NCI-H526 (cell line): Measurements from ENCODE around the gene FSD2.
"Not testable (repeated sequence)": the region's sequence is repeated elsewhere in the genome, so short reads cannot be mapped to it uniquely, and the experiment has no call there.

ENCODE experiments used
- DNase-seq, 2 experiments: peaks; one replicate each; lab custom pipeline; 2025; lab: John Stamatoyannopoulos, UW

FSD2 gene

DNA sequence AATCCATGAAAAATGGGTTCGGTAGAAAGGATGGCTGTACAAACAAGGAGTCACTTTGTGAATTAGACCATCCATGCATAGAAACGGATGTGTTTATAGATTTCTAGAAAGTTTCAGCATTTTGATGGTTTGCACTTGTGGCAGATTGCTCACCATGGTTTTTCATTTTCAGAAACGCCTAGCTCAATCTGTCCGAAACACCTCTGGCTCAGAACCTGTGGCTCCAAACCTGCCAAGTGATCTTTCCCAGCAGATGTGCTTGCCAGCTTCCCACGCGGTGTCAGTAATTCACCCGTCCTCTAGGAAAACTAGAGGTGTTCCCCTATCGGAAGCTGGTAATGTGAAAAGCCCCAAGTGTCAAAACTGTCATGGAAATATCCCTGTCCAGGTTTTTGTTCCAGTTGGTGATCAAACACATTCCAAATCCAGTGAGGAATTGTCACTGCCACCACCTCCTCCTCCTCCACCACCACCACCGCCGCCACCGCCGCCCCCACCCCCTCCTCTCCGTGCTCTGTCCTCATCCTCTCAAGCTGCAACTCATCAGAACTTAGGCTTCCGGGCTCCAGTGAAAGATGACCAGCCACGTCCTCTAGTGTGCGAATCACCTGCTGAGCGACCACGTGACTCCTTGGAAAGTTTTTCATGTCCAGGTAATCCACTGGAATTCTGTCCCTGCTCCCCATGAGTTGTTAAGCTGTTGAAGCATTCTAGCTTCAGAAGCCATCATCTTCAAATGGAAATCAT, 24.7 kb upstream of the FSD2 start:
- no peak for DNase-seq

DNA sequence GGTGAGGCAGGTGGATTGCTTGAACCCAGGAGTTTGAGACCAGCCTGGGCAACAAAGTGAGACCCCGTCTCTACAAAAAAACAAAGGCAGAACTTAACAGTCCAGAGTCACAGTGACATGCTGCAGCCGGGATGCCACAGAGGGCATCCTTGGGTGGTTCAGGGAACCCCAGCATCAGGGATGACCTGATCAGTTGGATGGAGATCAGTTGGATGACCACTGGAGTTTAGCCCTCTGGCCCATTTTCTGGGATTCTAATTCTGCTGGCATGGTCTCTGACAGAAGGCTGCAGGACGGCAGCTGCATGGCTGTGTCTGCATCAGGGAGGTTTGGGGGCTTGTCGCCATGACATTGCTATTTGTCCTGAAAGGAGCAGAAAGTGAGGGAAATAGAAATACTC, 23.4 kb upstream of the FSD2 start:
- no peak for DNase-seq

DNA sequence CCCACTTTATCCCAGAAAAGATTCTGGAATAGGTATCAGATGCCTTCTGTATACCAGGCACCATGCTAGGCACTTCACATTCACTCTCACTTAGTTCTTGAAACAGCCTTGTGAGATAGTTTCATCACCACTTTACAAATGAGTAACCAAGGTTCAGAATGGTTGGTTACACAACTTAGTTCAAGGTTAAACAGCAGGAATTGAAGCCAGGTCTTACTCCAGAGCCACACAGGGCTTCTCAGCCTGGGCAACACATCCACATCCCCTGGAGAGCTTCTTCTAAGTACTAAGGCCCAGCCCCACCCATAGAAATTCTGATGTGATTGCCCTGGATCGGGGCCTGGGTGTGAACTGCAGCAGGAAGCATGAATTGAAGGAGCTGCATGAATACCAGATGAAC, 22.2 kb upstream of the FSD2 start:
- DNase-seq, result no peak

DNA sequence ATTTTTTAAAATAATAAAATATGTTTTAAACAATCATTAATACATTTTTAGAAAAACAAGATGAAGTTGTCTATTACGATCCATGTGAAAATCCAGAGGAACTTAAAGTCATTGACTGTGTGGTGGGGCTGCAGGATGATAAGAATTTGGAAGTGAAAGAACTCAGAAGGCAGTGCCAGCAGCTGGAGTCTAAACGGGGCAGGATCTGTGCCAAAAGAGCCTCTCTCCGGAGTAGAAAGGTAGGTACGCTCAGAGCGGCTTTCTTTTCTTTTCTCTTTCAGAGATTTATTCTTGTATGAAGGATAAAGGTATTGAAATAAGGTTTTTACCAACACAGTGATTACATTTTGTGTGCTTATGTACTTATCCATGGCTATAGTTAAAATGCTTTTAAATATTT, 17.2 kb upstream of the FSD2 start:
- no peak for DNase-seq

DNA sequence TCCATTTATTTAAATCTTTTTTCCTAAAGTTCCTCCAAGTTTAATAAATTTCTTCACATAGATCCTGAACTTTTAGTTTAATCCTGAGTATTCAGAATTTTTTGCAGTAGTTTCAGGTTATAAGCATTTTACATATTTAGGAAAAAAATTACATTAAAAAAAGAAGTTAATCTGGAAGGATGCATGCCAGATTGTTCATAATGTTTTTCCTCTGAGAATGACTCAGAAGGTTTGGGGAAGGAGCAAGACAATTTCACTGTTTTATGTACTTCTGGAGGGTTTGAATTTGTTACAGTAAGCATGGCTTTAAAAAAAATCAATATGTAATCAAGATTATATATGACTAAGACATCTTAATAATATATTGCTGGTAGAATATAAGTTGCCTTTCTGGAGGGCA, 16.0 kb upstream of the FSD2 start:
- DNase-seq, result not testable (repeated sequence)

DNA sequence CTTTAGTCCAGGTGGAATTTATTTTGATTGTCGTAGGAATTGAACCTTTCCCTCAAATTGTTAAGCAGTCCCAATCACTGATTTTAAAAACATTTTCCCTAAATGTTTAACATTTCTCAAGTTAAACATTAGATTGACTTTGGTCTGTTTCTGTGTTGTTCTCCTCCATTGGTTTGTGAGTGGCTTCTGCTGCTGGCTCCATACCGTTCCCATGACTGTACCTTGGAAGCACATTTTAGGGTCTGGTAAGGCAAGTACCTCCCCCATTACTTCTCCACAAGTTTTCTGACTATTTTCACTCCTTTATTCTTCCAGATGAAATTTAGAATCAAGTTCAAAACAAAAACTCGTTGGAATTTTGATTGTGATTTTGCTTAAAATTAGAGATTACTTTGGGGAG, 15.5 kb upstream of the FSD2 start:
- not testable (repeated sequence) for DNase-seq

DNA sequence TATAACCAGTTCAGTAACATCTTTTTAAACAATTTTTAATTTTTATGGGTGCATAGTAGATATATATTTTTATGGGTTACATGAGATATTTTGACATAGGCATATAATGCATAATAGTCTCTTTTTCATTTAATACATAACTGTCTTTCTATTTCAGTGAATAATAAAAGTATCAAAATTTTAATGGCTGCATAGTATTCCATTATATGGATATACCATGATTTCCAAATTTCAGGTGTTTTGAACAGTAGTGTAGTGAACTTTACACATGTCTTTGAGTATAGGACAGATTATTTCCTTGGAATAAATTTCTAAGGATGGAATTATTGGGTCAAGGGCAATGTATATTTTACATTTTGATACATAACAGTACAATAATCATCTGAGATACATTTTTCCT, 14.3 kb upstream of the FSD2 start:
- DNase-seq, result no peak

DNA sequence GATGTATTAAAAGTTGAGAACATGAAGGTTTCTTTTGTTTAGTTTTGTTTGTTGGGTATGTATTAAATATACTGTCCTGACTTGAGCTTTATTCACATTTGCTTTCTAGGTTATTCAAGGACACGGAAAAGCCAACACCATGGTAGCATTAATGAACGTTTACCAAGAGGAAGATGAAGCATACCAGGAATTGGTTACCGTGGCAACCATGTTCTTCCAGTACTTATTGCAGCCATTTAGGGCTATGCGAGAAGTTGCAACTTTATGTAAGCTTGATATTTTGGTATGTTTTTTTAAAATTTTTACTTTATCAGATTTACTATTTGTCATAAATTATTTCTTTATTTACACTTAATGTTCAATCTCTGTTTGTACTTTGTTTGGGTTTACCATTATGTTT, 7.1 kb upstream of the FSD2 start:
- no peak for DNase-seq

DNA sequence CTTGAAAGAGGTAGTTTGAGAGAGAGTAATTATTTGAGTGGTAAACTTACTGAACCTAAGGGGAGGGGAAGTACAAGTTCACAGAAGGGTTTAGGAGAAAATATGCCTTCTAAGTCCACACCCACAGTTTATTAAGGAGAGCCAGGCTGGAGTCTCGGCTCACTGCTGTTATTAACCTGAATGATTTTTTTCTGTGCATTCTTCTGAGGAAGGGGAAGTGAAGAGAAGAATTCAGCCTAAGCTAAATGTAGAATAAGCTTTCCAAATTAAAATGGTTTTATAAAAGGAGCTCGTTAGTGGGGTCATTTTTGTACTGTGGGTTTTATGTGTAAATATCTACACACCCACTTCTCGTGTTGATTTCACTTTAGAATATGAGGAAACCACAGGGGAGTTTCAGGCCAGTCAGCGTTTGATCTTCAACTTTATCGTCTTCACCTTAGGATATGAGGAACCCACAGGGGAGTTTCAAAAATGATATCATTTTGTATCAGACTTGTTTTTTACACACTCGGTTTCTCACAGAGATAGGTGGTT, 5.1 kb upstream of the FSD2 start:
- no peak for DNase-seq

DNA sequence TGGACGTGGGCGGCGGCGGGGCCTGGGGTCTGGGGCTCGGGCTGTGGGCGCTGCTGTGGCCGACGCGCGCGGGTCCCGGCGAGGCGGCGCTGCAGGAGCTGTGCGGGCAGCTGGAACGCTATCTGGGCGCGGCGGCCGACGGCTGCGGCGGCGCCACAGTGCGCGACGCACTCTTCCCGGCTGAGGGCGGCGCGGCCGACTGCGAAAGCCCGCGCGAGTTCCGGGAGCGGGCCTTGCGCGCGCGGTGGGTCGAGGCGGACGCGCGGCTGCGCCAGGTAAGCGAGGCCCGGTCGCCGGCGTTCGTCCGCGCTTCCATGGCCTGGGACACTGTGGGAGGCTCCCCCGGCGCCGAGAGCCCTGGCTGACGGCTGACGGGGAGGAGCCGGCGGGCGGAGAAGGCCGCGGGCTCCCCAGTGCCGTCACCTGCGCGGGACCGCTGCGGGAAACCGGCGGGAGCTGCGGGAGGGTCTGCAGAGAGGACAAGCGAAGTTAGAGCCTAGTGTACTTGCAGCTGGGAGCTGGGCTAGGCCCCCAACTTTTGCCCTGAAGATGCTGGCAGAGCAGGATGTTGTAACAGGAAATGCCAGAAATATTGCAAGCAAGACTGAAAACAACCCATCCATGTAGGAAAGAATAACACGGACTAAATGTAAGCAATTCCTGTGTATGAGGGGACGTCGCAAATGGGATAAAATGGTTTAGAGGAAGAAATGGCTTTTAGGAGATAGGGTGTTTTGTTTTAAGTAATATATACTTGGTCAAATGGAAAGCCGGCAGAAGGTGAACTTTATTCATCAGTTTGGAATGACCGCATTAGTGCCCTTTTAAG, 4.4 kb upstream of the FSD2 start:
- DNase-seq, result peak; percentile 23 to 87

DNA sequence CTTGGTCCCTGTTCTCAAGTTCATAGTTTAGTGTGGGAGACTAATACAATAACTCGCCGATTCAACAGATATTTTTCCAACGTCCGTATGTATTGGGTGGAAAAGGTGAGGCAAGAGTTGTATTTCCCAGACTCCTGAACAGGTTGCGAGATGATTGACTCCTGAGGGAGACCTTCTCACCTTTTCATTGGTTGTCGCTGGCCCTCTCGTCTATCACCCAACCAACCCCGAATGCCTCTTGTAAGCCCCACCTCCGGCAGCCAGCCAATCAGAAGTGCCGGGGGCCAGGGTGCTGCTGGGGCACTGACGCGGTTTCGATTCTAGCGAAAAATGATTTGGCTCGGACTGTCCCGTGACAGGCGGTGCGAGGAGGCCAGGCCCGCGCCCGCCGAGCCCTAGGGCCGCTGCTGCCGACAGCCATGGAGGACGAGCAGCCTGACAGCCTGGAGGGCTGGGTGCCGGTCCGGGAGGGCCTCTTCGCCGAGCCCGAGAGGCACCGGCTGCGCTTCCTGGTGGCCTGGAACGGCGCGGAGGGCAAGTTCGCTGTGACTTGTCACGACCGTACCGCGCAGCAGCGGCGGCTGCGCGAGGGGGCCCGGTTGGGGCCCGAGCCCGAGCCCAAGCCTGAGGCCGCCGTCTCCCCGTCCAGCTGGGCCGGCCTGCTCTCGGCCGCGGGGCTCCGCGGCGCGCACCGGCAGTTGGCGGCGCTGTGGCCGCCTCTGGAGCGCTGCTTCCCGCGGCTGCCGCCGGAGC, 3.6 kb upstream of the FSD2 start, which contains the start of gene WHAMM:
TSS of gene WHAMM (plus strand) at position 321 of the 753 bp plus-strand sequence. CDS start at position 420, 99 bp downstream.
- peak; percentile 99 for DNase-seq

DNA sequence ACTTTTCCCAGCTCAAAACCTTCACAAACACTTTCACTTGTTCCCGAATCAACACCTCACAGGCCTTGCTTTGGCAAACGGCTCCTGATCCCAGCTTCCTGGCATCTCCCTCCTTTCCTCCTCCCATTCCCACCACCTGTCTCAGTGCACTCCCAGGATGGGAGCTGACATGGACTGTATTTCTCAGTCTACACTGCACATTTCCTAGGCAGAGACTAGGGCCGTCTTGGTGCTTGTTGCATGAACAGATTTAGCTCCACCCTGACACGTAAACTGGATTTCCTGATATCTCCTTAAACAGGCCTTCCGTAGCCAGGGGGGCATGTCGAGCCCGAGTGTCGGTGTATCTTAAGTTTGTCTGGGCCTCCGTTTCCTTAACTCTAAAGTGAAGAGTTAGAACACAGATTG, 2.8 kb upstream of the FSD2 start:
- DNase-seq, result no peak

DNA sequence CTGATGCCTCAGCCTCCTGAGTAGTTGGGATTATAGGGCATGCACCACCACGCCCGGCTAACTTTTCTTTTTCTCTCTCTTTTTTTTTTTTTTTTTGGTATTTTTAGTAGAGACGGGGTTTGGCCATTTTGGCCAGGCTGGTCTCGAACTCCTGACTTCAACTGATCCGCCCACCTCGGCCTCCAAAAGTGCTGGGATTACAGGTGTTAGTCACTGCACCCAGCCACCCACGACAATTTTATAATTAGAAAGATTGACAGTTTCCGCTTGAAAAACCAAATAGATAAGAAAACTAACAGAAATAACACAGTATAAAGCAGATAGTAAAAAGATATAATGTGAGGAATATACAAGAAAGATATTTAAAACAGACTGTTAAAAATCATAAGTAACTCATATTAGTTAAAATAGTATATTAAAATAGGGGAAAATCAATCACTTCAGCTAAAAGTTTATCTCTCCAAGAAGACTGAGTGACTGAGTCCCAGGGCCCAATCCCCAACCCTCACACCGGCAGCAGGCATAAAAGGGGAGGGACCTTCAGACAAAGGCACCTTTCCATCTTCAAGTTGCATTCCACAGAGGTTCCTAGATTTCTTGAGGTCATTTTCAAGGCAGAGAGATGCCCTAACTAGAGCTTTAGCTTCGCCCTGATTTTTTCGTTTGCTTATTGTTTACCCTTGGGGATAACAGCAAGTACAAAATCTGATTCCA, 2.2 kb upstream of the FSD2 start:
- DNase-seq, result no peak

DNA sequence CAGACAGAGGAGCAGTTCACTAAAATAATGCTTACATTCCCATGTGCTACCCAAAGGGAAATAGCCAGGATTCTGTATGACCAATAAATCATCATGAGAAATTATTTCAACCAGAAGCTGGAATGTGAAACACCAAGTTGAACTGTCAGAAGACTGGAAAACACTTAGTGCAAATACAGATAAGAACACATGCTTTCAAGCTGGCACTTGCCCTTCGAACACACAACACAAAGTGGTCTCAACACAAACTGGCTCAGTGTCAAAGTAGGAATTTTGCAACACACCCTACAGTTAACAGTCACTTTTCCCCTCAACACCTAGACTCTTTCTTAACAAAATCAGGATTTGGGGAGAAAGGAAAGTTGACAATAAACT, 1.3 kb downstream of the FSD2 start:
- no peak for DNase-seq

DNA sequence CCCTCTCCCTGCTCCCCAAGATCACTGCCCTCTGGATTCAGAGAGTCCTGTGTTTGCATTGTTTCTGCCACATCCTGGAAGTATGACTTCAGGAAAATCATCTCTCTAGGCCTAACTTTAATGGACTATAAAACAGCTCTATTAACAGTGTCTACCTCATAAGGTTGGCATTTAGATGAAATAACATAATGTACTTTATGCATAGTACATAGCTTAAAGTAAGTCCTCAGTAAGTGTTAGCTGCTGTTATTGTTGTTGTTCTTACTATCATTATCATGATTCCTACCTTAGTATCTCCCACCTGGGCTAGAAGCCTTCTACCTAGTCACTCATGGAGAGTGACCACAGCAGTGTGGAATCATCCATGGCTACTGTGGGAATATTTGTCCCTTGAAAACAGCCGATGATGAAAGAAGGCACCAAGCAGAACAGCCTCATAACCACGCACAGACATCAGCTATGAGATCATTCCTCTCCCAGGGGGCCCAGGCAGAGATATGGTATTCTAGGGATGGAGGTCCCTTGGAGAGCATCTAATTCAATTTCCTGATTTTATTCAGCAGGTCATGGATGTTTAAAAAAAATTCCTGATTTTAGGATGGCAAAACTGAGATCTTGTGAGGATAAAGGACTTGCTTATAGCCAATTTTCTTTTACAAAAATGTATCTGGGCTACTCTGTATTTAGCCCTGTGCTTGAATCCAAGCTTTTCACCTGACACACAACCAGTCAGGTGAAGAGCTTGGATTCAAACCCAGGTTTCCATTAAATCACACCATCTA, 1.9 kb downstream of the FSD2 start:
- DNase-seq, result no peak

DNA sequence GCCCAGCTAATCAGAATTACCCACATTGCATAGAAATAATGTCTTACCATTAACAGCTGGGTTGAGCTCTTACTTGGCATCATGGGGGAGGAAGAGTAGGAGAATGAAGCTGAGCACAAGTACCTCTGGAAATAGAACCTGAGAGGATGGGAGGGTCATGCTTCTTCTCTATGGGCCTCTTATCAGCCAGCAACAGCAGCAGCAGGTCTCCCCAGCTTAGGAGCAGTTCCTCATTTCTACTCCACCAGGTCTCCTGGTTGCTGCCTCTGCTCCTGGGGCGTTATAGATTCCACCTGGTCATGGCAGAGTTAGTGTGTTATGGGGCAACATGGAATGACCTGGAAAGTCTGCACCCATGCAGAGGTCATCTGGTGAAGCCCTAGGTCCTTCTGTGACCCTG, 3.4 kb downstream of the FSD2 start:
- no peak for DNase-seq

DNA sequence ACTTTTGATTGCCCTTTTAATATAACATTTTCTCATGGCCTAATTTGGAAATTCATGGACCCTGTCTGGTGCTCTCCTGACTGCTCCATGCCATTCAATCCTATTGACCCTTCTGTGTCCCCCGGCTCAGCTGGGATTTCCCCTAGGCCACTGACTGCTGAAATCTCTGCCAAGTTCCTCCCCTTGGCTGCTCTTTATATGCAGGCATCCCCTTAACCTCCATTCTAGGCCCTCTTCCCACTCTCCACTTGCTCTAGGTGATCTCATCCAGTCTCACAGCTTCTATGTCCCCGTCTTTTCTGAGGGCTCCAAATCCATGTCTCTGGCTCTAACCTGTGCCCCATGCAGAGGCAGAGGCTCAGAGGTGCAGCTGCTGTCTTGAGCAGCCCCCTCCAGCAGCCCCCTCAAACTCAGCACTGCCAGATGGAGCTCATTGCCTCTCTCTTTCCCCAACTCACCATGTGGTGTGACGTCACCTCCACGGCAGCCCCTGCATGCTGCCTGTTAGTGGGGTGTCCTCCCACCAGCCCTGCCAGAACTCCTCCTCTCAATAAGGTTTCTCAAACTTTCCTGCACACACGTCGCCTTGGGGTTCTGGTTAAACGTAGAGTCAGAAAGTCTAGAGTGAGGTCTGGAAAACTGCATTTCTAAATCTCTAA, 6.6 kb downstream of the FSD2 start:
- no peak for DNase-seq

DNA sequence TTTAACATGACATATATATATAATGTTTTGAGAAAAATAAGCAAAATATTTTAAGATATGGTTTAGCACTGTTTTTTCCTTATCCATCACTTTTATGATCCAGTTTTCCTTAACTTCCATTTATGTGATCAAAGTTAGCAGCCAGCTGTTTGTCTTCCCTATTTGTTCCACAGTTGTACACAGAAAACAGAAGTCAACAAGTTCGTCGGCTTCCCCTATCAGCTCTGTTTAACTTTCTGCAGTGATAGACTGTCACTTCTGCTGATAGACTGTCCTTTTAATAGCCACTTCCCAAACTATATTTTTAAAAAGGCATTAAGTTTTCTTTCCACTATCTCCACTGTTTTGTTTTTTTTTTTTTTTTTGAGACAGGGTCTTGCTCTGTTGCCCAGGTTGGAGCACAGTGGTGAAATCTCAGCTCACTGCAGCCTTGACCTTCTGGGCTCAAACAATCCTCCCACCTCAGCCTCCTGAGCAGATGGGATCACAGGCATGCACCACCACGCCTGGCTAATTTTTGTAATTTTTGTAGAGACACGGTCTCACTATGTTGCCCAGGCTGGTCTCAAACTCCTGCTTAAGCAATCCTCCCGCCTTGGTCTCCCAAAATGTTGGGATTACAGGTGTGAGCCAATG, 7.2 kb downstream of the FSD2 start:
- no peak for DNase-seq

DNA sequence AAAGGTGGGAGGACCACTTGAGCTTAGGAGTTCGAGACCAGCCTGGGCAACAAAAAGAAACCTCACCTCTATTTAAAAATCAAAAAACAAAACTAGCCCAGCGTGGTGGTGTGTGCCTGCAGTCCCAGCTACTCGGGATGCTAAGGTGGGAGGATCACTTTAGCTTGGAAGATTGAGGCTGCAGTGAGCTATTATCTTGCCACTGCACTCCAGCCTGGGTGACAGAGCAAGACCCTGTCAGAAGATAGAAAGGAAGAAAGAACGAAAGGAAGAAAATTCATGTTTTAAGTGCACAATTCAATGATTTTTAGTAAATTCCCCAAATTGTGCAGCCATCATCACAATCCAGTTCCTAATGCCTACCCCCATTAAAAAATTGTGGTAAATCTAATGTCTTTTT, 7.8 kb downstream of the FSD2 start:
- DNase-seq, result no peak

DNA sequence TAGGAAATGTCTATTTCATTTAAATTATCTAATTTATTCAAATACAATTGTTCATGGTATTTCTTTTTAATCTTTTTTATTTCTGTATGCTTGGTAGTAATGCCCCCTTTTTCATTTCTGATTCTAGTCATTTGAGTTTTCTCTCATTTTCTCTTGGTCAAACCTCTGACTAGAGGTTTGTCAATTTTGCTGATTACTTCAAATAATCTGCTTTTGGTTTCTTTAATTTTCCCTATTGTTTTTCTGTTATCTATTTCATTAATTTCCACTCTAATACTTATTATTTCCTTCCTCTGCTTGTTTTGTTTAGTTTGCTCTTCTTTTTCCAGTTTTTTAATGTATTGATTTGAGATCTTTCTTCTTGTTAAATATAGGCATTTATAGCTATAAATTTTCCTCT, 12.1 kb downstream of the FSD2 start:
- no peak for DNase-seq
